ENCODE data around the gene FAM174B.

GRCh38 chr15:92579931-92580470 lies 75.6 kb downstream of the FAM174B start:
- no peak for TF ChIP-seq CTCF (IDR thresholded peaks at IDR 0.05 in 2 of 3, conservative IDR thresholded peaks at IDR 0.05 in 1 of 3; ENCODE audit: borderline replicate concordance in 1 of 3, insufficient read depth in 1 of 3, low read depth in 2 of 3, low read length in 2 of 3)
- TF ChIP-seq SP1 (IDR thresholded peaks at IDR 0.05; ENCODE audit: low read depth) = no peak
- TF ChIP-seq POLR2AphosphoS5 (IDR thresholded peaks at IDR 0.05; ENCODE audit: low read depth, low read length) = no peak

Data from HCT116 (cell line).